Erythroblast (primary cell): ENCODE data around the gene OR13J1.

Experiments used
- DNase-seq, 2 experiments: peaks; one replicate each; lab custom pipeline; 2025; lab: John Stamatoyannopoulos, UW
- GATA1 ChIP-seq: IDR thresholded peaks from 2 replicates; pipeline ENCODE4 v1.6.1; 2011; ENCODE audit warnings: low read depth, mild to moderate bottlenecking, control low read depth, low read length, moderate library complexity
- POLR2A ChIP-seq: IDR thresholded peaks from 2 replicates; pipeline ENCODE4 v1.6.1; 2011; ENCODE audit warnings: mild to moderate bottlenecking, low read length

OR13J1 gene

DNA sequence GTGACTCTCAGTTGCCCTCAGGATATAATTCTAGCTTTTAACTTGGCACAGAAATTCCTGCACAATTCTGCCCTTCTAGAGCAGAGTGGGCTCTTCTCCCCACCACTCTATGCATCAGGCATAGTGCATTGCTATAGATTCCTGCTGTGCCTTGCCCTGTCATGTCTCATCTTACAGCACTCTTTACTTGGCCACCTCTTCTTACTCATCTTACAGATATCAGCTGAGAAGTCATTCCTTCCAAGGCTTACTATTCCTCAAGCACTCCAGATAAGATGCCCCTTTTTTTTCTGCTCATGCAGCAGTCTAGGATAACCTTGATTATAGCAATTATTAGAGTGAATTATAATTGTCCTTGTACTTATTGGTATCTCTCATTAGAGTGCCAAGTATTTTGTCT lies 47.3 kb downstream of the OR13J1 start:
- no peak for TF ChIP-seq GATA1
- TF ChIP-seq POLR2A: no peak
- DNase-seq: no peak

DNA sequence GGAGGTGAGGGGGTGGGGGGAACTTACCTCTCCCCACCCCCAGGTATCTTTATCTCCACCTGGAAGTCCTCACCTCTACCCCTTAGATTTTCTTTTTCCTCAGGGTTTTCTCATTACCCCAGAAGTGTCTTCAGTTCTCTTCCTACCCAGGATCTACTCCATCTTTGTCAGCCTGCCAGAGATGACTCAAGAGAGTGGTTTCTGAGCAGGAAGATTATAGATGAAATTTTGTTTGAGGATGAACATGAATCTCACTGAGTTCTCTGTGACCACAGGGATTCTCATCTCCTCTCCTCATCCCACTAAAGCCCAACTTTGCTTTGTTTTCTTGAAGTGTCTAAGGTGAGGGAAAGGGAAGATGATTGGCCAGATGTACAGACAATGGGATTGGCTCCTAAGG lies 50.1 kb downstream of the OR13J1 start:
- peak in 1 of 2 experiments; percentile 17 for DNase-seq
- TF ChIP-seq POLR2A (no peak), GATA1 (no peak)
